ENCODE results near the gene PTP4A2.

PTP4A2 gene

GRCh38 chr1:31883357-31883942 is 54.7 kb downstream of the PTP4A2 start:
- DNase-seq, result no peak

DNA sequence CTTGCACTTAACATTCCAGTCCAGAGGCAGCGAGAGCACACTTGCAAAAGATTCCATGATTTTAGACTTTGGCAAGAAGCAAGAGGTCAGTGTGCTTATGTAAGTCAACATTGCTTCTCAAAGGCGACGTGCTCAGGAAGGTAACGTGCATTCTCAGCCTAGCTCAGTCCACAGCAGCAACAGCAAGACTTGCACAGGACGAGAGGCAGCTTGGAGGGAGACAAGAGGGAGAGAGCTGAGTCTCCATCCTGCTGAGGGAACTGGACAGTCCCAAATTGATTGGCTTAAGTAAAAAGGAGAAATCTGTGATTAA is 56.5 kb downstream of the PTP4A2 start:
- no peak for DNase-seq

- DNase-seq, result no peak
Measured at GRCh38 chr1:31880957-31881687, 57.0 kb downstream of the PTP4A2 start.

DNA sequence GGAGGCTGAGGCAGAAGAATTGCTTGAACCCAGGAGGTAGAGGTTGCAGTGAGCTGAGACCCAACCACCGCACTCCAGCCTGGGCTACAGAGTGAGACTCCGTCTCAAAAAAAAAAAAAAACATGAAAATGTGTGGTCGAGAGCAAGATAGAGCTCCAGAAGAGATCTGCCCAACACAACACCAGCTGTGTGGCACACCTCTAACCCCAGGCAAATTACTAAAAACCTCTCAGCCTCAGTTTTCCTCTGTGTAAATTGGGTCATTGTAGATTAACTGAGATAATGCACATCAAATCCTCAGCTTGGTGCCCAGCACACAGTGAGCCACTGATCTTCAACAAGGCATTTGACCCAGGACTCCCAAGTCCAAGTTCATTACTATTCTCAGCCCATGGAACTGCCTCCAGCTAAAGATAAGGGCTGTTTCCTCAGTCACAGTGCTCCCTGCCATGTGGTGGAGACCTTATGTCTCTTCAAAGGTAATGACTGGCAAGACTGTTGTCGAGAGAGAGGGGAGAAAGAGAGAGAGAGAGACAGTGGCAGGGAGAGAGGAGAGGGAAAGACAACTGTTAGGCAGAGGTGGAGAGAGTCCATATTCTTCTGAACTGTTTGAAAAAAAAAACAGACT is 58.1 kb downstream of the PTP4A2 start:
- no peak for DNase-seq

- DNase-seq, result no peak
Measured at GRCh38 chr1:31878058-31878457, 60.1 kb downstream of the PTP4A2 start.

DNA sequence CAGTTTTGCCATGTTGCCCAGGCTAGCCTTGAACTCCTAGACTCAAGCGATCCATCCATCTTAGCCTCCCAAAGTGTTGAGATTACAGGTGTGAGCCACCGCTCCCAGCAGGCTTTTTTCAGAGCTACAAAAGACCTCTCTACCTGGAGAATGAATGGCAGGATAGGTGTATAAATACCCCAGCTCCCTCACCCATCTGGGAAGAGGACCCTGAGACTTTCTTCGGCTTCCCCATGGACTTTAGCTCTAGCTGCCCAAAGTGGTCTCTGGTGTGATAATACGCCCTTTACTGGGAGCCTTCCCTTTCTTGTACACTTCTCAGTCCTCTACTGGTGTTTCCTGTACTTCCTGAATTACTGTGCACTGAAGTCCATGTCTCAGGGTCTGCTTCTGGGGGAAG is 60.6 kb downstream of the PTP4A2 start:
- no peak for DNase-seq

DNA sequence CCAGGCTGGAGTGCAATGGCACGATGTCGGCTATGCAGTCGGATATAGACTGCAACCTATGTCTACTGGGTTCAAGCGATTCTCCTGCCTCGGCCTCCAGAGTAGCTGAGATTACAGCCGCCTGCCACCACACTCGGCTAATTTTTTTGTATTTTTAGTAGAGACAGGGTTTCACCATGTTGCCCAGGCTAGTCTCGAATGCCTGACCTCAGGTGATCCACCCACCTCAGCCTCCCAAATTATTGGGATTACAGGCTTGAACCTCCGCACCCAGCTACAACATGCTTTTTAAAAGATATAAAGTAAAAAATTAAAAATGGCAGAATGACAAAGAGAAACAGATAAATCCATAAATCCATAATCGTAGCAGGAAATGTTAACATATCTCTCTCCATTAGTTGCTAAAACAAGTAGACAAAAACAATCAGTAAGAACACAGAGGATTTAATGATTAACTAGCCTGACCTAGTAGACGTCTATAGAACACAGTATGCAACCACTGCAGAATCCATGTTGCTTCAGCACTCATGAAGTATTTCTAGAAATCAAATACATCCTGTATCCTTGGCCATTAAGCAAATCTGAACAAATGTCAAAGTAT is 62.4 kb downstream of the PTP4A2 start:
- DNase-seq, result no peak

GRCh38 chr1:31874942-31875341 is 63.2 kb downstream of the PTP4A2 start:
- DNase-seq, result no peak

DNA sequence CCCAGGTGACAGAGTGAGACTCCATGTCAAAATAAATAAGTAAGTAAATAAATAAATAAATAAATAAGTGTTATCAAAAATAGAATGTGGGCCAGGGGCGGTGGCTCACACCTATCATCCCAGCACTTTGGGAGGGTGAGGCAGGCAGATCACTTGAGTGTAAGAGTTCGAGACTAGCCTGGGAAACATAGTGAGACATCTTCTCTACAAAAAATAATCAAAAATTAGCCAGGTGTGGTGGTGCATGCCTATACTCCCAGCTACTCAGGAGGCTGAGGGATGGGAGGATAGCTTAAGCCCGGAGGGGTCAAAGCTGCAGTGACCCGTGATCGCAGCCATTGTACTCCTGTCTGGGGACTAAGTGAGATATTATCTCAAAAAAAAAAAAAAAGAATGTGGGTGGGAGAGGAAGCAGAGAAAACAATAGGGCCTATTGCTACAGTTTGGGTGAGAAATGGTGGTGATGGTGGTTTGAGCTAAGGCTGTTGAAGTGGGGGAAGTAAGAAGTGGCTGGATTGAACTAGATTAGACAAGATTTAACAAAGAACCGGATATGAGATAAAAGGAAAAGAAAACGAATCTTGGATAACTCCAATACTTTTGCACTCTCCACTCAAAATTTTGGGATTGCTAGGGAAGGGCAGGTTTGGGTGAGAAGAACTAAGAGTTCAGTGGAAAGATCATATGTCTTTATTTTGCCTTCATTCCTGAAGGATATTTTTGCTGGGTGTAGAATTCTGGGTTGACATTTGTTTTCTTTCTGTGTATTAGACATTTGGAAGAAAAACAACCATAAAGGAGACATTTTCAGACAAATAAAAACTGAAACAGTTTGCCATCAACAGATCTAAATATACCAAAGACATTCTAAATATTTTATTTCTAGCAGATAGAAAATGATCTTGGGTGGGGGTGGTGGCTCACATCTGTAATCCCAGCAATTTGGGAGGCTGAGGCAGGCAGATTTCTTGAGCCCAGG is 65.2 kb downstream of the PTP4A2 start:
- no peak for DNase-seq

- no peak for DNase-seq
Measured at GRCh38 chr1:31871703-31872102, 66.5 kb downstream of the PTP4A2 start.

- DNase-seq, result no peak
Measured at GRCh38 chr1:31870086-31870736, 68.0 kb downstream of the PTP4A2 start.

GRCh38 chr1:31869449-31869848 is 68.7 kb downstream of the PTP4A2 start:
- no peak for DNase-seq

GRCh38 chr1:31868862-31869261 is 69.3 kb downstream of the PTP4A2 start:
- DNase-seq, result no peak

GRCh38 chr1:31867546-31867945 is 70.6 kb downstream of the PTP4A2 start:
- no peak for DNase-seq

DNA sequence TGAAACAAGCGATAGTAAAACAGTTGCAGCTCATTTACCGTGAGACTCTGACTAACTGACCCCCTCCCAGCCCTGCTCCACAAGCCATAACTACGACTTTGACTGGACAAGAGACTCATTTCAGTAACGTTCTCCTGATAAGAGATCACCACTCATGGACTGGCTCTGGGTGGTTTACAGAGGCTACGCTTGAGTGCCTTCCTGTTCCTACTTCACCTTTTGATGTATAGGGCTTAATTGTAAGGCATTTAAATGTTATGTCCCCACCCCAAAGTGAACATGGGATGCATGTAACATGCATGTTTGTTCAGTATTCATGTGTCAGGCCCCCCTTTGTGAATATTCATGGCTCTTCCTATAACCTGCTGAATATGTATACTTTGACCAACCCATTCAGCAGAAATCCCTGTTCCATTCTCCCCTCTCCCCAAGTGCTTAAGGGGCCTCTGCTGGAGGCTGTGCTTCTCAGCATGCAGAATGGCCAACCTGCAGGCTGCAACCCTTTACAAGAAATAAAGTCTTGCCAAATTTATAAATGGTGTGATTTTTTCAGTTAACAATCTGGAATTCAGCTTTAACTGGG is 71.6 kb downstream of the PTP4A2 start:
- no peak for DNase-seq

- DNase-seq, result no peak
Measured at GRCh38 chr1:31865728-31866449, 72.3 kb downstream of the PTP4A2 start.

GRCh38 chr1:31862071-31862470 is 76.1 kb downstream of the PTP4A2 start:
- DNase-seq, result no peak

- no peak for DNase-seq
Measured at GRCh38 chr1:31861346-31861745, 76.8 kb downstream of the PTP4A2 start.

GRCh38 chr1:31860581-31860980 is 77.6 kb downstream of the PTP4A2 start:
- no peak for DNase-seq

- no peak for DNase-seq
Measured at GRCh38 chr1:31859719-31860118, 78.4 kb downstream of the PTP4A2 start.

DNA sequence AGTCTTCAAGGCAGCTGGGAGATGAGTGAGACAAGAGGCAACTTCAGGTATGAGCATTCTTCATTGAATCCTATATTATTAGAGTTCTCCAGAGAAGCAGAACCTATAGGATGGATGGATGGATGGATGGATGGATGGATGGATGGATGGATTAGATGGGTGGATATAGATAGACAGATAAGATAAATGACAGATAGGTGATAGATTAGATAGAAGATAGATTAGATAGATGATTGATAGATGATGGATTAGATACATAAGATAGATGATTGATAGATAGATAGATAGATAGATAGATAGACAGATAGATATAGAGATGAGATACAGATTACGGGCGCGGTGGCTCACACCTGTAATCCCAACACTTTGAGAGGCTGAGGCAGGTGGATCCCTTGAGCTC is 79.1 kb downstream of the PTP4A2 start:
- DNase-seq, result no peak
